Colonic mucosa (tissue), 4 donors: ENCODE results near the gene NEK7. TPM values are rescaled to one million over a fixed set of nuclear protein-coding genes. Genes with fewer than 3 reads are reported as not detected.

Experiments used
- DNase-seq: peaks from one replicate; pipeline ENCODE4 v3.0.0-alpha.2; 2020
- H3K27ac ChIP-seq: fragments of 200-600 bp; one replicate; pipeline ENCODE4 v1.8.0; 2021
- H3K27me3 ChIP-seq: fragments of 200-600 bp; one replicate; pipeline ENCODE4 v1.8.0; 2021
- H3K36me3 ChIP-seq: fragments of 200-600 bp; one replicate; pipeline ENCODE4 v1.8.0; 2021
- H3K4me1 ChIP-seq: fragments of 200-600 bp; one replicate; pipeline ENCODE4 v1.8.0; 2021; ENCODE audit warnings: mild to moderate bottlenecking
- H3K4me3 ChIP-seq: fragments of 200-600 bp; one replicate; pipeline ENCODE4 v1.8.0; 2021
- H3K9ac ChIP-seq, 2 donors: one replicate each; pipeline ENCODE4 v1.7.0; 2013; ENCODE audit warnings: control low read depth in 2 of 2, low read depth in 2 of 2, low read length in 2 of 2
- H3K9me3 ChIP-seq: fragments of 200-600 bp; one replicate; pipeline ENCODE4 v1.8.0; 2021
- CTCF ChIP-seq: fragments of 200-600 bp; IDR thresholded peaks from one replicate; pipeline ENCODE4 v1.8.0; 2022; ENCODE audit warnings: antibody characterized with exemption, mild to moderate bottlenecking
- intact Hi-C: fragments of 100-400 bp; cut with DNase I; formaldehyde crosslinking; loops from one replicate; pipeline ENCODE4 v1.14.1; 2022
- total RNA-seq, 2 donors: library from RNA; stranded (reverse); fragmentation: NEBNext Ultra II Directional in 1 of 2; extraction: Animal tissue kit (Norgen Biotek cat#: 25700) in 1 of 2; gene quantifications; one replicate each; pipeline ENCODE4 v1.2.1, GENCODE V29; 2021
- donor health status: healthy.
- donor health status: DM: no; HTN: no; CAD: no.
- donor health status: DM: no; HTN: no; CAD: no.

The NEK7 gene
- total RNA-seq, 2 donors from 2014 or later, result 45.4 to 64.7 TPM

- no peak for TF ChIP-seq CTCF
- DNase-seq, result no peak
- H3K9me3 ChIP-seq, result no peaks in the 10 kb centered on the region
- no peaks in the 10 kb centered on the region for H3K4me1 ChIP-seq
- H3K27me3 ChIP-seq, result no peaks in the 10 kb centered on the region
- intact Hi-C loops, result no loop called here
- no peaks in the 10 kb centered on the region for H3K36me3 ChIP-seq
- H3K9ac ChIP-seq, result no peak overlapping the region
- no peak overlapping the region for H3K27ac ChIP-seq
- H3K4me3 ChIP-seq, result no peak overlapping the region
Measured at GRCh38 chr1:198238121-198238520, 81.3 kb downstream of the NEK7 start.

GRCh38 chr1:198241553-198241952, 84.8 kb downstream of the NEK7 start:
- H3K27ac ChIP-seq, result no peak overlapping the region
- H3K36me3 ChIP-seq, result no peaks in the 10 kb centered on the region
- no peak overlapping the region for H3K4me3 ChIP-seq
- TF ChIP-seq CTCF, result no peak
- DNase-seq, result no peak
- no peak overlapping the region for H3K9ac ChIP-seq
- H3K9me3 ChIP-seq, result no peaks in the 10 kb centered on the region
- intact Hi-C loops, result no loop called here
- H3K4me1 ChIP-seq, result no peaks in the 10 kb centered on the region
- H3K27me3 ChIP-seq, result no peaks in the 10 kb centered on the region

- Histone ChIP-seq H3K9ac (no peak overlapping the region), H3K4me3 (no peak overlapping the region), H3K36me3 (no peaks in the 10 kb centered on the region), H3K27ac (no peak overlapping the region), H3K4me1 (no peaks in the 10 kb centered on the region), H3K9me3 (no peaks in the 10 kb centered on the region), H3K27me3 (no peaks in the 10 kb centered on the region)
- DNase-seq, result no peak
- TF ChIP-seq CTCF, result no peak
- intact Hi-C loops, result no loop called here
Measured at GRCh38 chr1:198244772-198245171, 88.0 kb downstream of the NEK7 start.

- no peak for TF ChIP-seq CTCF
- intact Hi-C loops, result no loop called here
Measured at GRCh38 chr1:198245379-198245778, 88.6 kb downstream of the NEK7 start.

GRCh38 chr1:198246337-198246736, 89.5 kb downstream of the NEK7 start:
- no peak for DNase-seq
- H3K27ac ChIP-seq, result no peak overlapping the region
- no peaks in the 10 kb centered on the region for H3K36me3 ChIP-seq
- TF ChIP-seq CTCF, result no peak
- no peaks in the 10 kb centered on the region for H3K9me3 ChIP-seq
- H3K9ac ChIP-seq, result no peak overlapping the region
- no peaks in the 10 kb centered on the region for H3K27me3 ChIP-seq
- H3K4me3 ChIP-seq, result no peak overlapping the region
- intact Hi-C loops, result no loop called here
- no peaks in the 10 kb centered on the region for H3K4me1 ChIP-seq

More at GRCh38 chr1:198245379-198245778, 88.6 kb downstream of the NEK7 start:
- no peak overlapping the region for H3K4me3 ChIP-seq
- no peak overlapping the region for H3K27ac ChIP-seq
- H3K27me3 ChIP-seq, result no peaks in the 10 kb centered on the region
- no peaks in the 10 kb centered on the region for H3K9me3 ChIP-seq
- no peak for DNase-seq
- no peaks in the 10 kb centered on the region for H3K36me3 ChIP-seq
- H3K9ac ChIP-seq, result no peak overlapping the region
- no peaks in the 10 kb centered on the region for H3K4me1 ChIP-seq

- no peak for DNase-seq
- H3K27me3 ChIP-seq, result no peaks in the 10 kb centered on the region
- no peaks in the 10 kb centered on the region for H3K9me3 ChIP-seq
- H3K27ac ChIP-seq, result no peak overlapping the region
- no peaks in the 10 kb centered on the region for H3K36me3 ChIP-seq
- H3K4me3 ChIP-seq, result no peak overlapping the region
- no peaks in the 10 kb centered on the region for H3K4me1 ChIP-seq
- TF ChIP-seq CTCF, result no peak
- no peak overlapping the region for H3K9ac ChIP-seq
- intact Hi-C loops, result no loop called here
Measured at GRCh38 chr1:198253259-198253658, 96.5 kb downstream of the NEK7 start.
